ENCODE measurements around the gene LRRC4C. TPM values are rescaled to one million over a fixed set of nuclear protein-coding genes. Genes with fewer than 3 reads are reported as not detected.

Gene LRRC4C
- total RNA-seq, 1 experiment from 2014 or later, result 0.13 TPM

GRCh38 chr11:40393511-40393910 lies 1065.9 kb downstream of the LRRC4C start:
- Histone ChIP-seq H3K4ac (ENCODE audit: low read depth, low read length) (no peak overlapping the region), H2BK12ac (ENCODE audit: insufficient read length, low read depth, low read length) (no peak overlapping the region), H3T11ph (ENCODE audit: low read length) (no peak overlapping the region), H2BK120ac (ENCODE audit: low read depth, low read length, poor library complexity, severe bottlenecking) (no peak overlapping the region), H3K27ac (ENCODE audit: insufficient read length, low read depth, low read length) (no peak overlapping the region), H3K23ac (ENCODE audit: insufficient read length, low read depth, low read length) (no peak overlapping the region), H3K14ac (ENCODE audit: insufficient read depth, low read length) (no peak overlapping the region), H3K4me1 (ENCODE audit: insufficient read depth, low read length) (no peaks in the 10 kb centered on the region), H3K9me3 (ENCODE audit: control insufficient read depth, low read depth, low read length) (no peaks in the 10 kb centered on the region), H2BK15ac (ENCODE audit: low read depth, low read length) (no peak overlapping the region), H2AFZ (ENCODE audit: low read length) (no peak overlapping the region), H3K79me2 (ENCODE audit: insufficient read depth, low read length) (no peaks in the 10 kb centered on the region), H3K27me3 (ENCODE audit: insufficient read depth, low read length) (no peaks in the 10 kb centered on the region), H4K8ac (replicated peaks; ENCODE audit: insufficient read length, low read depth, low read length) (no peak overlapping the region), H4K20me1 (ENCODE audit: control insufficient read depth, insufficient read depth, insufficient read length) (no peaks in the 10 kb centered on the region), H3K23me2 (ENCODE audit: insufficient read length, low read depth, low read length, poor library complexity, severe bottlenecking) (no peaks in the 10 kb centered on the region), H2AK5ac (ENCODE audit: insufficient read length, low read length) (no peak overlapping the region), H4K91ac (ENCODE audit: insufficient read length, low read depth, low read length) (no peak overlapping the region), H3K56ac (ENCODE audit: insufficient read length, low read depth, low read length) (no peak overlapping the region), H3K18ac (ENCODE audit: insufficient read length, low read depth, low read length) (no peak overlapping the region), H2BK20ac (ENCODE audit: low read depth, low read length, poor library complexity, severe bottlenecking) (no peak overlapping the region), H2BK5ac (ENCODE audit: insufficient read length, low read length) (no peak overlapping the region), H3K4me2 (ENCODE audit: insufficient read depth, insufficient read length, low read length) (no peak overlapping the region), H3K79me1 (ENCODE audit: insufficient read depth, low read depth, low read length, poor library complexity, severe bottlenecking) (no peaks in the 10 kb centered on the region), H4K5ac (ENCODE audit: insufficient read length, low read depth, low read length) (no peak overlapping the region), H3K9ac (ENCODE audit: extremely low read depth, insufficient read length, low read length) (no peak overlapping the region)
- WGBS (ENCODE audit: extremely low coverage, insufficient read length, low lambda C conversion rate), result no CpG with 5 or more reads among the region's 3 CpGs
- DNase-seq, result no peak
- no peaks in the 10 kb centered on the region for H3K4me1 Mint-ChIP-seq
- no peaks in the 10 kb centered on the region for H3K36me3 Mint-ChIP-seq (ENCODE audit: insufficient read depth in 1 of 3, low read depth in 3 of 3)
- no peak overlapping the region for H3K4me3 Mint-ChIP-seq
- H3K9me3 Mint-ChIP-seq, result no peaks in the 10 kb centered on the region
- no peaks in the 10 kb centered on the region; the same call in 1 of the 2 replicates for H3K27me3 Mint-ChIP-seq (ENCODE audit: low read depth)
- H3K27ac Mint-ChIP-seq, result no peak overlapping the region
- TF ChIP-seq, protein P1, sequence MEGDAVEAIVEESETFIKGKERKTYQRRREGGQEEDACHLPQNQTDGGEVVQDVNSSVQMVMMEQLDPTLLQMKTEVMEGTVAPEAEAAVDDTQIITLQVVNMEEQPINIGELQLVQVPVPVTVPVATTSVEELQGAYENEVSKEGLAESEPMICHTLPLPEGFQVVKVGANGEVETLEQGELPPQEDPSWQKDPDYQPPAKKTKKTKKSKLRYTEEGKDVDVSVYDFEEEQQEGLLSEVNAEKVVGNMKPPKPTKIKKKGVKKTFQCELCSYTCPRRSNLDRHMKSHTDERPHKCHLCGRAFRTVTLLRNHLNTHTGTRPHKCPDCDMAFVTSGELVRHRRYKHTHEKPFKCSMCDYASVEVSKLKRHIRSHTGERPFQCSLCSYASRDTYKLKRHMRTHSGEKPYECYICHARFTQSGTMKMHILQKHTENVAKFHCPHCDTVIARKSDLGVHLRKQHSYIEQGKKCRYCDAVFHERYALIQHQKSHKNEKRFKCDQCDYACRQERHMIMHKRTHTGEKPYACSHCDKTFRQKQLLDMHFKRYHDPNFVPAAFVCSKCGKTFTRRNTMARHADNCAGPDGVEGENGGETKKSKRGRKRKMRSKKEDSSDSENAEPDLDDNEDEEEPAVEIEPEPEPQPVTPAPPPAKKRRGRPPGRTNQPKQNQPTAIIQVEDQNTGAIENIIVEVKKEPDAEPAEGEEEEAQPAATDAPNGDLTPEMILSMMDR (conservative IDR thresholded peaks at IDR 0.05), result no peak

Measured in H9 (cell line).